Bronchial epithelial cell (primary cell): ENCODE data around the gene GRIK4. TPM values are rescaled to one million over a fixed set of nuclear protein-coding genes. Genes with fewer than 3 reads are reported as not detected.
A peak's percentile ranks its signal among the peaks of the same experiment; 100 is the strongest.
"Not testable (repeated sequence)": the region's sequence is repeated elsewhere in the genome, so short reads cannot be mapped to it uniquely, and the experiment has no call there.

Experiments used
- DNase-seq: peaks from one replicate; pipeline ENCODE4 v3.0.0-alpha.2; 2010; ENCODE audit warnings: low read depth
- FAIRE-seq: peaks from 2 replicates; lab custom pipeline; 2011; peaks lifted over from hg19 to GRCh38; lab: Jason Lieb, UNC
- H3K27me3 ChIP-seq: 2 replicates; pipeline ENCODE4 v1.5.1; 2011; ENCODE audit warnings: low read length; ENCODE audit not compliant: control insufficient read depth, insufficient read depth
- H3K36me3 ChIP-seq: 2 replicates; pipeline ENCODE4 v1.5.1; 2011; ENCODE audit warnings: low read length; ENCODE audit not compliant: control insufficient read depth, insufficient read depth
- H3K4me3 ChIP-seq: 2 replicates; pipeline ENCODE4 v1.5.1; 2011; ENCODE audit warnings: mild to moderate bottlenecking, low read depth, low read length, control low read depth
- CTCF ChIP-seq: IDR thresholded peaks from 2 replicates; pipeline ENCODE4 v1.5.1; 2011; ENCODE audit warnings: mild to moderate bottlenecking, moderate library complexity, low read length, control low read depth, inconsistent platforms; ENCODE audit not compliant: insufficient read depth, severe bottlenecking
- total RNA-seq: library from RNA; depleted of rRNA; stranded (reverse); fragments of >200 nt; gene quantifications from 2 replicates; pipeline ENCODE4 v1.2.1, GENCODE V29; 2014

Gene GRIK4
- total RNA-seq, 1 donor from 2014 or later: not detected

- Histone ChIP-seq H3K36me3 (no peaks in the 10 kb centered on the region), H3K27me3 (no peaks in the 10 kb centered on the region), H3K4me3 (no peak overlapping the region)
- TF ChIP-seq CTCF: no peak
- peak; percentile 65 for DNase-seq
- peak; percentile 77 for FAIRE-seq
These were observed 513.4 kb downstream of the GRIK4 start for GRCh38 chr11:121024989-121025388.

- no peak for TF ChIP-seq CTCF
- no peak for FAIRE-seq
These were observed 517.6 kb downstream of the GRIK4 start for GRCh38 chr11:121029153-121029552.

GRCh38 chr11:121029813-121030445 lies 518.4 kb downstream of the GRIK4 start:
- DNase-seq (no peak), FAIRE-seq (no peak)
- H3K4me3 ChIP-seq: no peak overlapping the region
- no peak for TF ChIP-seq CTCF
- H3K27me3 ChIP-seq: no peaks in the 10 kb centered on the region
- no peaks in the 10 kb centered on the region for H3K36me3 ChIP-seq

More at GRCh38 chr11:121029153-121029552, 517.6 kb downstream of the GRIK4 start:
- H3K27me3 ChIP-seq: no peaks in the 10 kb centered on the region
- no peaks in the 10 kb centered on the region for H3K36me3 ChIP-seq
- no peak for DNase-seq
- no peak overlapping the region for H3K4me3 ChIP-seq

DNA sequence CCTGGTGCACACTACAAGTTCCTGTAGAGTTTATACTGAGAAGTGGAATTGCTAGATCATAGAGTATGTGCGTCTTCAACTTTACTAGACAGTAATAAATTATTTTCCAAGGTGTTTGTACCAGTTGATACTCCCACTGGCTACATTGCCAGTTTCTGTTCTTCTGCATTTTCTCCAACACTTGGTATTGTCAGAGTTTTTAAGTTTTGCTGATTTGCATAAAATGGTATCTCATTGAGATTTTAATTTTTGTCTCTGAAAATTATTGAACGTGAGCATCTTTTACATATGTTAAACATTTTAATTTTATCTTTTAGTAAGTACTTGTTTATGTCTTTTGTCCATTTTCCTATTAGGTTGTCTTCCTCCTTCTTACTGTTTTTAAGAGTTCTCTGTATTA lies 519.6 kb downstream of the GRIK4 start:
- Histone ChIP-seq H3K4me3 (no peak overlapping the region), H3K36me3 (no peaks in the 10 kb centered on the region), H3K27me3 (no peaks in the 10 kb centered on the region)
- TF ChIP-seq CTCF: no peak
- DNase-seq (no peak), FAIRE-seq (no peak)

GRCh38 chr11:121031648-121032047 lies 520.1 kb downstream of the GRIK4 start:
- H3K27me3 ChIP-seq, FAIRE-seq, DNase-seq, H3K36me3 ChIP-seq, H3K4me3 ChIP-seq: not testable (repeated sequence)

GRCh38 chr11:121032546-121032945 lies 521.0 kb downstream of the GRIK4 start:
- Histone ChIP-seq H3K36me3 (no peaks in the 10 kb centered on the region), H3K4me3 (no peak overlapping the region), H3K27me3 (no peaks in the 10 kb centered on the region)
- no peak for DNase-seq
- no peak for FAIRE-seq
- no peak for TF ChIP-seq CTCF
